Nephron progenitor cell (in vitro differentiated cells): ENCODE measurements around the gene CDC42SE2.

Source experiments
- DNase-seq: peaks from one replicate; pipeline ENCODE4 v3.0.0; 2021
- H3K27ac Mint-ChIP-seq: 2 replicates; pipeline ENCODE4 v1.8.0; 2021; ENCODE audit warnings: mild to moderate bottlenecking, moderate library complexity, mixed read lengths
- H3K27me3 Mint-ChIP-seq: 2 replicates; pipeline ENCODE4 v1.8.0; 2021; ENCODE audit warnings: mild to moderate bottlenecking, low read depth, mixed read lengths; ENCODE audit not compliant: poor library complexity
- H3K36me3 Mint-ChIP-seq: 2 replicates; pipeline ENCODE4 v1.8.0; 2021; ENCODE audit warnings: low read depth, mixed read lengths
- H3K4me1 Mint-ChIP-seq: 2 replicates; pipeline ENCODE4 v1.8.0; 2021; ENCODE audit warnings: mixed read lengths
- H3K4me3 Mint-ChIP-seq: 2 replicates; pipeline ENCODE4 v1.8.0; 2021; ENCODE audit warnings: mild to moderate bottlenecking, moderate library complexity, mixed read lengths
- H3K9me3 Mint-ChIP-seq: 2 replicates; pipeline ENCODE4 v1.8.0; 2021; ENCODE audit warnings: mild to moderate bottlenecking, moderate library complexity, mixed read lengths
- TF ChIP-seq, protein P1 (sequence below): fragments of 200-600 bp; sonication (generic); IDR thresholded peaks from 2 replicates; pipeline ENCODE4 v1.5.0; 2021; ENCODE audit warnings: antibody characterized with exemption

Gene CDC42SE2

GRCh38 chr5:131363811-131364506, 100.1 kb downstream of the CDC42SE2 start:
- TF ChIP-seq, protein P1, sequence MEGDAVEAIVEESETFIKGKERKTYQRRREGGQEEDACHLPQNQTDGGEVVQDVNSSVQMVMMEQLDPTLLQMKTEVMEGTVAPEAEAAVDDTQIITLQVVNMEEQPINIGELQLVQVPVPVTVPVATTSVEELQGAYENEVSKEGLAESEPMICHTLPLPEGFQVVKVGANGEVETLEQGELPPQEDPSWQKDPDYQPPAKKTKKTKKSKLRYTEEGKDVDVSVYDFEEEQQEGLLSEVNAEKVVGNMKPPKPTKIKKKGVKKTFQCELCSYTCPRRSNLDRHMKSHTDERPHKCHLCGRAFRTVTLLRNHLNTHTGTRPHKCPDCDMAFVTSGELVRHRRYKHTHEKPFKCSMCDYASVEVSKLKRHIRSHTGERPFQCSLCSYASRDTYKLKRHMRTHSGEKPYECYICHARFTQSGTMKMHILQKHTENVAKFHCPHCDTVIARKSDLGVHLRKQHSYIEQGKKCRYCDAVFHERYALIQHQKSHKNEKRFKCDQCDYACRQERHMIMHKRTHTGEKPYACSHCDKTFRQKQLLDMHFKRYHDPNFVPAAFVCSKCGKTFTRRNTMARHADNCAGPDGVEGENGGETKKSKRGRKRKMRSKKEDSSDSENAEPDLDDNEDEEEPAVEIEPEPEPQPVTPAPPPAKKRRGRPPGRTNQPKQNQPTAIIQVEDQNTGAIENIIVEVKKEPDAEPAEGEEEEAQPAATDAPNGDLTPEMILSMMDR, result no peak
- H3K4me3 Mint-ChIP-seq, result no peak overlapping the region
- no peaks in the 10 kb centered on the region for H3K27me3 Mint-ChIP-seq
- no peak for DNase-seq
- H3K9me3 Mint-ChIP-seq, result peaks cover 19% of the 10 kb centered on the region
- no peak overlapping the region for H3K27ac Mint-ChIP-seq
- H3K36me3 Mint-ChIP-seq, result peaks cover 80% of the 10 kb centered on the region
- no peaks in the 10 kb centered on the region for H3K4me1 Mint-ChIP-seq

GRCh38 chr5:131364507-131365050, 100.7 kb downstream of the CDC42SE2 start:
- Mint-ChIP-seq H3K4me3 (no peak overlapping the region), H3K36me3 (peaks cover 76% of the 10 kb centered on the region), H3K4me1 (no peaks in the 10 kb centered on the region), H3K9me3 (peaks cover 19% of the 10 kb centered on the region), H3K27me3 (no peaks in the 10 kb centered on the region), H3K27ac (no peak overlapping the region)
- TF ChIP-seq, protein P1, result no peak
- DNase-seq, result no peak

GRCh38 chr5:131366428-131366827, 102.6 kb downstream of the CDC42SE2 start:
- Mint-ChIP-seq H3K27me3 (no peaks in the 10 kb centered on the region), H3K4me1 (no peaks in the 10 kb centered on the region), H3K27ac (no peak overlapping the region), H3K9me3 (peaks cover 19% of the 10 kb centered on the region), H3K36me3 (peaks cover 62% of the 10 kb centered on the region), H3K4me3 (no peak overlapping the region)
- no peak for DNase-seq
- TF ChIP-seq, protein P1, result no peak

DNA sequence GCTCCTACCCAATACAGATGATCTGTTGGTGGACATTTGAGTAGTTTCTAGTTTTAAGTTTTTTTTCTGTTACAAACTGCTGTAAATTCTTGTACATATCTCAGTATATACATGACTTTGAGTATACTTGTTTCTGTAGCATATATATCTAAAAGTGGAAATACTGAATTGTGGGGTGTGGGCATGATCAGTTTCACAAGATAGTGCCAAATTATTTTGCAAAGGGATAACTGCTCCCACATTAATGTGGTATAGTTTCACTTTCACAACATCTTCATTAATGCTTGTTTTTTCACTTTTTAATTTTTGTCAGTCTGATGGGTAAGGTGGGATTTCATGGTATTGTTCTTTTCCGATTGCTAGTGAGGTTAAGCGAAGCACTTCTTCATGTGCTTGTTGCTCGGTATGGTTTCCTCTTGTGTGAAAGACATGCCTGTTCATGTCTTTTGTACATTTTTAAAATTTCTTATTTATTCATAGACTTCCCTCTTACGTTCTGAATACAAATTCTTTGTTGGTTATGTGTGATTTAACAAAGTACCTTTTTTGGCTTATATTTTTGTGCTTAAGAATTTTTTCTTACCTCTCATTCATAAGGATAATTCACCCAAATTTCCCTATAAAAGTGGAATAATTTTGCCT, 103.5 kb downstream of the CDC42SE2 start:
- H3K36me3 Mint-ChIP-seq, result peaks cover 59% of the 10 kb centered on the region
- no peak for DNase-seq
- H3K9me3 Mint-ChIP-seq, result peaks cover 19% of the 10 kb centered on the region
- no peak overlapping the region for H3K4me3 Mint-ChIP-seq
- TF ChIP-seq, protein P1, result no peak
- no peak overlapping the region for H3K27ac Mint-ChIP-seq
- H3K27me3 Mint-ChIP-seq, result no peaks in the 10 kb centered on the region
- no peaks in the 10 kb centered on the region for H3K4me1 Mint-ChIP-seq

- TF ChIP-seq, protein P1, result no peak
- Mint-ChIP-seq H3K9me3 (peaks cover 19% of the 10 kb centered on the region), H3K4me3 (no peak overlapping the region), H3K4me1 (no peaks in the 10 kb centered on the region), H3K36me3 (peaks cover 50% of the 10 kb centered on the region), H3K27ac (no peak overlapping the region), H3K27me3 (no peaks in the 10 kb centered on the region)
- DNase-seq, result no peak
These were observed 105.0 kb downstream of the CDC42SE2 start for GRCh38 chr5:131368866-131369265.
